T-helper 1 cell treated with Interleukin-12 subunit alpha and Interleukin-12 subunit beta and Interleukin-4 antibody, amounts not matched to agents 30 μg/mL and 1 μg/mL, for 36 hours (primary cell): Measurements from ENCODE around the gene PAFAH1B2.
"Not testable (repeated sequence)": the region's sequence is repeated elsewhere in the genome, so short reads cannot be mapped to it uniquely, and the experiment has no call there.

Experiments
- H3K27ac Mint-ChIP-seq: one replicate; pipeline ENCODE4 v1.8.0; 2021; ENCODE audit warnings: mild to moderate bottlenecking, mixed read lengths
- H3K27me3 Mint-ChIP-seq: one replicate; pipeline ENCODE4 v1.8.0; 2021; ENCODE audit warnings: low read depth, mixed read lengths
- H3K36me3 Mint-ChIP-seq: one replicate; pipeline ENCODE4 v1.8.0; 2021; ENCODE audit warnings: low read depth, mixed read lengths
- H3K4me1 Mint-ChIP-seq: one replicate; pipeline ENCODE4 v1.8.0; 2021; ENCODE audit warnings: low read depth, mixed read lengths
- H3K4me3 Mint-ChIP-seq: one replicate; pipeline ENCODE4 v1.8.0; 2021; ENCODE audit warnings: mild to moderate bottlenecking, moderate library complexity, mixed read lengths
- H3K9me3 Mint-ChIP-seq: one replicate; pipeline ENCODE4 v1.8.0; 2021; ENCODE audit warnings: mixed read lengths

The PAFAH1B2 gene

DNA sequence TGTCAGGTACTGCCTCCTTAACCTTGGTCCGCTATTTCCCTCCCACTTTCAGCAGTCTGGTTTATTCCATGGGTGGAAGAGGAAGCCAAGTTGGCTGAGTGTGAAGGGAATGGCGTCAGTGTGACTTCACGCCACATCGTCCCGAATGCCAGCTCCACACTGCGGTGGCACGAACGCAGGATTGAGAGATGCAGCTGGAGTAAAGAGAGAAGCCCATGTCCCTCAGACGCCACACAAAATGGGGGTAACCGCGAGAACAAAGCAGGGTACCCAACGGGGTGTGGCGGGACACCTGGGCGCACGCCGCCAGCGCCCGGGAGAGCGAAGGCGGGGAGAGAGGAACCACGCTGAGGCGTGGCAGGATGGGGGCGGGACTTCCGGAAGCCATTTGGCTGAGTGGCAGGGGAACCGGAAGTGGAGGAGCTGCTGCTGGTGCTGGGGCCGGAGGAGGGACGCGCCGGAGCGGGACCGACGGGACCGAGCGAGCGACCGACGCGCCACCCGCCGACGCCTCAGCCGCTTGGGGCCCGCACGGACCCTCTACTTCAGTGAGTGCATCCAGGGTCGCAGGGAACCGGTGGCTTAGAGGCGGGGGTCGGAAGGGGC lies at the start of gene PAFAH1B2:
Gene PAFAH1B2 (plus strand): TSS at position 417 of the 606 bp plus-strand sequence. CDS start 8,161 bp downstream, outside the sequence.
- no peaks in the 10 kb centered on the region for H3K9me3 Mint-ChIP-seq
- H3K4me1 Mint-ChIP-seq: peaks cover 35% of the 10 kb centered on the region
- peaks cover 27% of the 10 kb centered on the region for H3K27me3 Mint-ChIP-seq
- peak within 1 kb of the TSS; percentile 100 for H3K4me3 Mint-ChIP-seq
- peaks cover 14% of the 10 kb centered on the region for H3K36me3 Mint-ChIP-seq
- H3K27ac Mint-ChIP-seq: peak within 1 kb of the TSS; percentile 97

DNA sequence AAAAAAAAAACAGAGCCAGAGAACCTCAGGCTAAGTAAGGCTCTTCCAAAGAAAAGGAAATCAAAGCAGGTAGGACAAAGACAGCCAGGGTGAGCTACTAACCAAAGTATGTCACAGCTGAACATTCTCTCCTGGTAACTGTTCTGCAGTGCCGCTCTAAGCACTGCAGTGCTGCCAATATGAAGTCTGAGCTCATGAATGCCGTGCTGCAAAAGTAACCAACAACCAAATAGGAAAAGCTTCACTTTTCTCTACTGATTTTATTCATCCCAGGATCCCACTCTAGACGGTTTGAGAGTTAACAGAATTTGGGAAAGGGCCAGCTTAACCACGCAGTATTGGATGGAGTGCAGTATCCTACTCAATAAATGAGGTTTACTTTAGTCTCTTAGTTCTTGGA lies 49.3 kb upstream of the PAFAH1B2 start:
- H3K4me1 Mint-ChIP-seq: peaks cover 66% of the 10 kb centered on the region
- H3K9me3 Mint-ChIP-seq: peaks cover 6% of the 10 kb centered on the region
- no peak overlapping the region for H3K4me3 Mint-ChIP-seq
- H3K27ac Mint-ChIP-seq: peak overlapping the region; percentile 97
- peaks cover 20% of the 10 kb centered on the region for H3K36me3 Mint-ChIP-seq
- H3K27me3 Mint-ChIP-seq: no peaks in the 10 kb centered on the region

- peak overlapping the region; percentile 97 for H3K27ac Mint-ChIP-seq
- H3K4me1 Mint-ChIP-seq: peaks cover 64% of the 10 kb centered on the region
- H3K27me3 Mint-ChIP-seq: peaks cover 2% of the 10 kb centered on the region
- peak overlapping the region; percentile 99 for H3K4me3 Mint-ChIP-seq
- H3K36me3 Mint-ChIP-seq: peaks cover 19% of the 10 kb centered on the region
- peaks cover 6% of the 10 kb centered on the region for H3K9me3 Mint-ChIP-seq
Measured at GRCh38 chr11:117095284-117096161, 48.6 kb upstream of the PAFAH1B2 start.

GRCh38 chr11:117096201-117096991 lies 47.7 kb upstream of the PAFAH1B2 start:
- H3K36me3 Mint-ChIP-seq: peaks cover 15% of the 10 kb centered on the region
- peak overlapping the region; percentile 99 for H3K4me3 Mint-ChIP-seq
- peak overlapping the region; percentile 97 for H3K27ac Mint-ChIP-seq
- H3K4me1 Mint-ChIP-seq: peaks cover 62% of the 10 kb centered on the region
- peaks cover 2% of the 10 kb centered on the region for H3K27me3 Mint-ChIP-seq
- peaks cover 6% of the 10 kb centered on the region for H3K9me3 Mint-ChIP-seq

GRCh38 chr11:117097014-117097388 lies 47.1 kb upstream of the PAFAH1B2 start:
- Mint-ChIP-seq H3K27me3 (peaks cover 2% of the 10 kb centered on the region), H3K4me3 (peak overlapping the region; percentile 99), H3K4me1 (peaks cover 60% of the 10 kb centered on the region), H3K27ac (peak overlapping the region; percentile 97), H3K36me3 (peaks cover 14% of the 10 kb centered on the region), H3K9me3 (peaks cover 5% of the 10 kb centered on the region)

GRCh38 chr11:117097389-117098268 lies 46.5 kb upstream of the PAFAH1B2 start:
- peak overlapping the region; percentile 99 for H3K4me3 Mint-ChIP-seq
- peak overlapping the region; percentile 97 for H3K27ac Mint-ChIP-seq
- H3K36me3 Mint-ChIP-seq: peaks cover 7% of the 10 kb centered on the region
- peaks cover 54% of the 10 kb centered on the region for H3K4me1 Mint-ChIP-seq
- peaks cover 2% of the 10 kb centered on the region for H3K27me3 Mint-ChIP-seq
- H3K9me3 Mint-ChIP-seq: no peaks in the 10 kb centered on the region

DNA sequence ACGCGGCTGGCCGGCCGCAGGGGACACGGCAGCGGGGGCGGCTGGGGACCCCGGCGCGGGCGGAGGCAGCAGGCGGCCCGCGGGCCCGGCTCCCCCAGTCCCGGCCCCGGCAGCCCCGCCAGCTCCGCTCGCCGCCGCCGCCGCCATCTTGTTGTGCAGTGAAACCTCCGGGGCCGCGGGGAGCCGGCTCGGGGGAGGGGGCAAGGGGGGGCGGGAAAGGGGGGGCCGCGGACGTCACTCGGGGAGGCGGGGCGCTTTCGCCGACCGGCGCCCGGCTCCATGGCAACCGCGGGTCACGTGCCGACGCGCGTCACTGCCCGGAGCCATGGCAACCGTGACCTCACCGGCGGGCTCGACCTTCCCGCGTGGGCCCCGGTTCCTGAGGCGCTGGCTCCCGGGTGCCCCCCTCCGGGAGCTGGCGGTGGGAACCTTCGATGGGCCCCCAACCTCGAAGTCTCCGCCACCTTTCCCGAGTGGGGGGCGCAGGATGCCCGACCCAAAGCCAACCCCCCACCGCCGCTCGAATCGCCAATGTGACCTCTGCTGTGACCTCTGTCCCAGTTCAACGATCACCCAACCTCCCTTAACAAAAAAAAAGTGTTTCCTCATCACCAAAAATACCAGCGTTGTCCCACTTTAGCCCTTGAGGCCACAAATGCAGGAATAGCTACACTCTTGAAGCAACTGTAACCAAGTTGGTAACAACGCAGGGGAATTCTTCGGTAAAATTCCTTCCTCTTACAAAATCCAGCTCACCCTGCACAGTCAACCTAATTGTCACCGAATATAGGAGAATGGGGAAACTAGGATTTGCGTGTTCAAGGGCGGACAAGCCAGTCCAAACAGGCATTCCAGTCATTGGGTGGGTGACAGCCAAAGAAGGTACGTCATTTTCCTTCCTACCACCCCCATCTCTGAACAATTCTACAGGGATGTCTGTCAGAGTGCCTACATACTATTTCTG lies 45.5 kb upstream of the PAFAH1B2 start, which contains the start of gene SIK3:
Gene SIK3 (minus strand): TSS at position 160 of the 964 bp plus-strand sequence. CDS start 13 bp downstream, at position 147.
- H3K4me3 Mint-ChIP-seq: peak within 1 kb of the TSS; percentile 99
- H3K4me1 Mint-ChIP-seq: peaks cover 46% of the 10 kb centered on the region

DNA sequence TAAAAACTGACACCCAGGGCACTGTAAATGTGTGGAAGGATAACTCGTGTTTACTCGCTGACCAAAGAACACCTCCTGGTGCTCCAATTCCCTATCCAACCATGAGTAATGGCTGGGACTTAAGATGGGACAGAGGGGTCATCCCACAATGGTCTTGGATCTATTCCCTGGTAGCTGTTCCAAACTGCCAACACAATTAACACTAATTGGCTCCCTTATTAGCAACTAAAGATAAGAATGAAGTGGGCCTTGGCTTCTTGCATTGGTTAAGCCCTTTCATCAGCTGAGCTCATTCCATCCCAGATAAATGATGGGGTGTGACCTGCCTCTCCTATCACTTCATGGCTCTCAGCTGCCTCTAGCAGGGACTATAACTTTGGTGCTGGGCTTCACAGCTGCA lies 44.4 kb upstream of the PAFAH1B2 start:
- peaks cover 2% of the 10 kb centered on the region for H3K27me3 Mint-ChIP-seq
- no peaks in the 10 kb centered on the region for H3K9me3 Mint-ChIP-seq
- peaks cover 2% of the 10 kb centered on the region for H3K36me3 Mint-ChIP-seq
- peaks cover 39% of the 10 kb centered on the region for H3K4me1 Mint-ChIP-seq
- H3K4me3 Mint-ChIP-seq: peak overlapping the region; percentile 19
- H3K27ac Mint-ChIP-seq: peak overlapping the region; percentile 96

More for the DNA sequence above, 45.5 kb upstream of the PAFAH1B2 start, which contains the start of gene SIK3:
- Mint-ChIP-seq H3K36me3 (peaks cover 2% of the 10 kb centered on the region), H3K9me3 (no peaks in the 10 kb centered on the region), H3K27ac (peak within 1 kb of the TSS; percentile 97), H3K27me3 (peaks cover 2% of the 10 kb centered on the region)

- peaks cover 2% of the 10 kb centered on the region for H3K36me3 Mint-ChIP-seq
- H3K9me3 Mint-ChIP-seq: no peaks in the 10 kb centered on the region
- peaks cover 31% of the 10 kb centered on the region for H3K4me1 Mint-ChIP-seq
- H3K27ac Mint-ChIP-seq: peak overlapping the region; percentile 64
- H3K4me3 Mint-ChIP-seq: no peak overlapping the region
- peaks cover 2% of the 10 kb centered on the region for H3K27me3 Mint-ChIP-seq
Measured at GRCh38 chr11:117100556-117100955, 43.5 kb upstream of the PAFAH1B2 start.

- no peak overlapping the region for H3K27ac Mint-ChIP-seq
- H3K27me3 Mint-ChIP-seq: no peaks in the 10 kb centered on the region
- H3K36me3 Mint-ChIP-seq: no peaks in the 10 kb centered on the region
- H3K9me3 Mint-ChIP-seq: no peaks in the 10 kb centered on the region
- H3K4me1 Mint-ChIP-seq: no peaks in the 10 kb centered on the region
- no peak overlapping the region for H3K4me3 Mint-ChIP-seq
Measured at GRCh38 chr11:117107701-117108590, 36.1 kb upstream of the PAFAH1B2 start.

DNA sequence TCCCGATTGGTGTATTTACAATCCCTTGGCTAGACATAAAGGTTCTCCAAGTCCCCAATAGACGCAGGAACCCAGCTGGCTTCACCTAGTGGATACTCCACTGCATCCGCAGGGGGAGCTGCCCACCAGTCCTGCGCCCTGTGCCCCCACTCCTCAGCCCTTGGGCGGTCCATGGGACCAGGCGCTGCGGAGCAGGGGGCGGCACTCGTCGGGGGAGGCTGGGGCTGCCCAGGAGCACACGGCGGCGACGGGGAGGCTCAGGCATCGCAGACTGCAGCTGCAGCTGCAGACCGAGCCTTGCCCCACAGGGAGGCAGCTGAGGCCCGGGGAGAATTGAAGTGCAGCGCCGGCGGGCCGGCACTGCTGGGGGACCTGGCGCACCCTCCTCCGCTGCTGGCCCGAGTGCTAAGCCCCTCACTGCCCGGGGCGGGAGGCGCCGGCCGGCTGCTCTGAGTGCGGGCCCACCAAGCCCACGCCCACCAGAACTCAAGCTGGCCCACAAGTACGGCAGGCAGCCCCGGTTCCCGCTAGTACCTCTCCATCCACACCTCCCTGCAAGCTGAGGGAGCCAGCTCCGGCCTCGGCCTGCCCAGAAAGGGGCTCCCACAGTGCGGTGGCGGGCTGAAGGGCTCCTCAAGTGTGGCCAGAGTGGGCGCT lies 33.7 kb upstream of the PAFAH1B2 start:
- Mint-ChIP-seq H3K27ac (no peak overlapping the region), H3K4me1 (no peaks in the 10 kb centered on the region), H3K9me3 (no peaks in the 10 kb centered on the region), H3K36me3 (no peaks in the 10 kb centered on the region), H3K27me3 (no peaks in the 10 kb centered on the region), H3K4me3 (no peak overlapping the region)

DNA sequence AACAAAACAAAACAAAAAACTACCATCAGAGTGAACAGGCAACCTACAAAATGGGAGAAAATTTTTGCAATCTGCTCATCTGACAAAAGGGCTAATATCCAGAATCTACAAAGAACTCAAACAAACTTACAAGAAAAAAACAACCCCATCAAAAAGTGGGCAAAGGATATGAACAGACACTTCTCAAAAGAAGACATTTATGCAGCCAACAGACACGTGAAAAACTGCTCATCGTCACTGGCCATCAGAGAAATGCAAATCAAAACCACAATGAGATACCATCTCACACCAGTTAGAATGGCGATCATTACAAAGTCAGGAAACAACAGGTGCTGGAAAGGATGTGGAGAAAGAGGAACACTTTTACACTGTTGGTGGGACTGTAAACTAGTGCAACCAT lies 31.6 kb upstream of the PAFAH1B2 start:
- H3K36me3 Mint-ChIP-seq, H3K4me3 Mint-ChIP-seq, H3K27ac Mint-ChIP-seq, H3K27me3 Mint-ChIP-seq, H3K9me3 Mint-ChIP-seq, H3K4me1 Mint-ChIP-seq: not testable (repeated sequence)
